Measurements from ENCODE around the gene DNASE1.
"Not testable (repeated sequence)": the region's sequence is repeated elsewhere in the genome, so short reads cannot be mapped to it uniquely, and the experiment has no call there.

Gene DNASE1, protein sequence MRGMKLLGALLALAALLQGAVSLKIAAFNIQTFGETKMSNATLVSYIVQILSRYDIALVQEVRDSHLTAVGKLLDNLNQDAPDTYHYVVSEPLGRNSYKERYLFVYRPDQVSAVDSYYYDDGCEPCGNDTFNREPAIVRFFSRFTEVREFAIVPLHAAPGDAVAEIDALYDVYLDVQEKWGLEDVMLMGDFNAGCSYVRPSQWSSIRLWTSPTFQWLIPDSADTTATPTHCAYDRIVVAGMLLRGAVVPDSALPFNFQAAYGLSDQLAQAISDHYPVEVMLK

DNA sequence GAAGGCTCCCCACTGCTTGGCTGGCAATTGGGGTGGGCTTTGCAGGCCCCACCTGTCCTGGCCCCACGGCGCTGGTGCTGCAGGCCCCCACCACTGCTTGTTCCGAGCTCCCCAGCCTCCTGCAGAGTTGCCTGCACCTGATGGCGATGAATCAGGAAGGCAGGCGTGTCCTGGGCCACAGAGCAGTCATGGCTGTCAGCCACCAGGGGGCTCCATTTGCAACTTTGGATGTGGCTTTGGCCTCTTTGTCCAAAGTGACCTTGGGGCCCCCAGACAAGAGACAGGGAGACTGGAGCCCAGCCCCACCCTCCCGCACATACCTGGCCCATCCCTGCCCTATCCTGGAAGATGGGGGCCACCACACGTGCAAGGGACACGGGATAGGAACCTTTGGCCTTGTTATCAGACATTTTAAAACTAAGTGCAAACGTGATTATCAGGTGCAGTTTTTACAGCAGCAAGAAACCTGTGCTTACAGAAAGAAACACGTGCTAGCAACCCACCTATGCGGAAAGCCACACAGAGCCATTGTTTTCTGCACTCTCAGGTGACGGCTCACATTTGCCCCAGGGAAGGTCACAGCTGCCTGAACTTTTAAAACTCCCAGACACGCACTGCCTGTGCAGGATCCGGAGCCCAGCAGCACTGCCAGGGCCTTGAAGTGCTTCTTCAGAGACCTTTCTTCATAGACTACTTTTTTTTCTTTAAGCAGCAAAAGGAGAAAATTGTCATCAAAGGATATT lies at the start of gene DNASE1:
DNASE1 (plus strand) TSS at position 443 of the 743 bp plus-strand sequence. CDS start 683 bp downstream, outside the sequence.
- DNase-seq (ENCODE audit: low spot score): peak; percentile 64

DNA sequence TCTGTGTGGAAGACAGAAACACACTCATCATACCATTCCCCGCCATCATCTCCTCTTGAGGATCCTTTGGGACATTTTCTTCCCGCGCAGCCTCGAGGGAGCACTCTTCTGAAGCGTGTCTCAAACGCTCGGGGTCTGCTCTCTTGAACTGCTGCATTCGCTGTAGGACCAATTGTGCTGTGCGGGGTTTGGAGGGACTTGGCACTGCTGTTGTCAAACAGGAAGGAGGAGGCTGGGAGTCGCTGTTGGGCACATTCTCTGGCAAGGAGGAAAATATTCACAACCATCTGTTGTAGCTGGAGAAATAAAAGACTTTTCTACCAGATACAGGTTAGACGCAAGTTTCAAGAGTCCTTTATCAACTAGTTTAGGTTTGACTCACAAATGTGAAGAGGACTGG lies 48.0 kb upstream of the DNASE1 start:
- no peak for DNase-seq (ENCODE audit: low spot score)

DNA sequence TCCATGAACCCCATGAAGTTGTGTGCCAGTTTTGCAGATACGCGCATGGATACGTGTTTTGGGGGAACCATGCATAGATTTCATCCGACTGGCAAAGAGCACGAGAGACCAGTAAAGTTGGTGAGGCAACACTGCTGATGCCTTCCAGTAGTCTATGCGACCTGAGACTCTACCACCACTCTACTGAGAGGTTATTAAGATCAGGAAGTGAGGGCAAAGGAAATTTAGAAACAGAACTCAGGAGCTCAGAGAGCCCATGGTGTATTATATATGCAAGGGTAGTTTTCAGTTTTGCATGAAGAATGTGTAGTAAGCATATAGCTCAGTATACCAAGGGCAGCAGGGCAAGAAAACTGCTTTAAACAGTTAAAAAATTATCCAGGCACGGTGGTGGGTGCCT lies 47.3 kb upstream of the DNASE1 start:
- DNase-seq (ENCODE audit: low spot score): no peak

DNA sequence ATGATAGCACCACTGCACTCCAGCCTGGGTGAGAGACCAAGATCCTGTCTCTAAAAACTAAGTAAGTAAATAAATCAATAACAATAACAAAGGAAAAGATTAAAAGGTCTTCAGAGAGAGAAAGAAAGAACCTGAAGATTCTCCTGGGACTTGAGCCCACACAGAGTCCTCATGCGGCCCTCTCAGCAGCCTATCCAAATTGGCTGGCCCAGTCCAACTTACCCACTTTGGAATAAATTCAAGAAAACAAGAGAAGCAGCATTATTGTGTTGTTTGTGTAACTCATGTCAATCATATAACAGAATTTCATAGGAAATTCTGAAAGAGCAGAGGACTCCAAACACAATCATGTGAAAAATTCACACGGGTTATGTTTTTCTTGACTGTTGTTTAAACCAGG lies 46.9 kb upstream of the DNASE1 start:
- no peak for DNase-seq (ENCODE audit: low spot score)

DNA sequence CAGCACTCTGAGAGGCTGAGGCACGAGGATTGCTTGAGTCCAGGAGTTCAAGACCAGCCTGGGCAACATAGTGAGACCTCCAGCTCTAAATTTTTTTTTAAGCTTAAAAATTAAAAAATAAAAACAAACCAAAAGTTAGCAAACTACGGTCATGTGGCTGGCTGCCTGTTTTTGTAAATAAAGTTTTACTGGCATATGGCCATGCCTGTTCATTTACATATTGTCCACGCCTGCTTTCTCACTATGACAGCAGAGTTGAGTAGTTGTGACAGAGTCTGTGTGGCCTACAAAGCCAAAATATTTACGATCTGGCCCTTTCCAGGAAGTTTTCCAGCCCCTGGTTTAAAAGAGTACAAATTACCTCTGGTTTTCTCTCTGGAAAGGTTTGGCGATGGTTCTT lies 46.4 kb upstream of the DNASE1 start:
- no peak for DNase-seq (ENCODE audit: low spot score)

DNA sequence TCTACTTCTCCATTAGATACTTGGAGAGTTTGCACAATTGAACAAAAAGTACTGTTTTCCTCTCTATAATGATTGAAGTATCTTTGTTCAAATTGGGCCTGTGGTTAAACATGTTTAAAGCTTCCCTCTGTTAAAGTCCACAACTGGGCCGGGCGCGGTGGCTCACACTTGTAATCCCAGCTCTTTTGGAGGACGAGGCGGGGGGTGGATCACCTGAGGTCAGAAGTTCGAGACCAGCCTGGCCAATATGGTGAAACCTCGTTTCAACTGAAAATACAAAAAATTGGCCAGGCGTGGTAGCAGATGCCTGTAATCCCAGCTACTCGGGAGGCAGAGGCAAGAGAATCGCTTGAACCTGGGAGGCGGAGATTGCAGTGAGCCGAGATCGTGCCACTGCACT lies 45.5 kb upstream of the DNASE1 start:
- not testable (repeated sequence) for DNase-seq (ENCODE audit: low spot score)

DNA sequence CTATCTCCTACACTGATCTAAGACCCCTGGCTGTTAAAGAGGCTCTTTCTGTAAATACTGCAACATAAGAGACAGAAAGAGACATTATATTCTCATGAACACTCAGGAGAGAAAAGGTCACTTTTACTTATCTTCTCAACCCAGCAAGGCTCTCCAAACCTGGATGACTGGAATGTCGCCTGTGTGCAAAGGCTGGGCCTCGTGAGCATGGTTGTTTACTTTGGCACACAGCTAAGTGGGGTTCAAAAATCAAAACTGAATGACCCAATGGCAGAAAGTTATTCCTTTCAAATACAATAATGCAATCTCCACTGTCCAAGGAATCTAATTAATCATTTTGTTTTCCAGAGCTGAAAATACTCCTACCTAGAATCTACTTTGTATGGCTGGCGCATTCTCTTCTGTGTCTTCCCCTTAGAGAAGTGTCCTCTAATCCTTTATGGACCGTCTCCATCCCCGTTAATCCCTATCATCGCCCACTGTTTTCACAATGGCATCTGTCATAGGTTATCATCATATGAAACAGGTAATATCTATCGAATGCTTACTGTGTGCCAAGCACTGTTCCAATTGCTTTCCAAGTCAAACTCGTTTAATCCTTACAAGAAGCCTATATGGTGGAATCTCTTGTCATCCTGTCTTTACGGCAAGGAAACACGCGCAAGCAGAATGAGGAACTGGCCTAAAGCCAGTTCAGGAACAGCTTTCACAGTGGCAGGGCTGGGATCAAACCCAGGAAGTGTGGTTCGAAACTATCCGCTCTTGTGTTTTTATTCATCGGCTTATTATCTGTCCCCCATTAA lies 44.4 kb upstream of the DNASE1 start:
- no peak for DNase-seq (ENCODE audit: low spot score)

DNA sequence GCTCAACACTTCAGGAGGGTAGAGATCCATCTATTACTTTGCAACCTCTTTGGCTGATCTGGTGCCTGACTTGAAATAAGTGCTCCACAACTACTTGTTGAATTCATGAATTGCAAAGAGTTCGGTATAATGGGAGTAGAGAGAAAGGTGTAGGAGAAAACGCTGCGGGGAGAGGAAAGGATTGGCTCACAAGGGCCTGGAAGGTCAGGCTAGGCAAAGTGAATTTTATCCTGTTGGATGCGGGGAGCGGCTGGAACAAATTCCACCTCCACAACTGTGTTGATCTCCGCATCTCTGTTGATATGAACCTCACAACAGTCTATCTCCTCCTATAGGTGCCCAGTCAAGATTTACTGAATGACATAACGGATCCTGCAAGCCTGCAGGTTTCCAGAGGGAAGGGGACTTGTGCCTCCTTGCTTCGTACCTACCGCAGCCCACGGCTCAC lies 43.8 kb upstream of the DNASE1 start:
- DNase-seq (ENCODE audit: low spot score): no peak

DNA sequence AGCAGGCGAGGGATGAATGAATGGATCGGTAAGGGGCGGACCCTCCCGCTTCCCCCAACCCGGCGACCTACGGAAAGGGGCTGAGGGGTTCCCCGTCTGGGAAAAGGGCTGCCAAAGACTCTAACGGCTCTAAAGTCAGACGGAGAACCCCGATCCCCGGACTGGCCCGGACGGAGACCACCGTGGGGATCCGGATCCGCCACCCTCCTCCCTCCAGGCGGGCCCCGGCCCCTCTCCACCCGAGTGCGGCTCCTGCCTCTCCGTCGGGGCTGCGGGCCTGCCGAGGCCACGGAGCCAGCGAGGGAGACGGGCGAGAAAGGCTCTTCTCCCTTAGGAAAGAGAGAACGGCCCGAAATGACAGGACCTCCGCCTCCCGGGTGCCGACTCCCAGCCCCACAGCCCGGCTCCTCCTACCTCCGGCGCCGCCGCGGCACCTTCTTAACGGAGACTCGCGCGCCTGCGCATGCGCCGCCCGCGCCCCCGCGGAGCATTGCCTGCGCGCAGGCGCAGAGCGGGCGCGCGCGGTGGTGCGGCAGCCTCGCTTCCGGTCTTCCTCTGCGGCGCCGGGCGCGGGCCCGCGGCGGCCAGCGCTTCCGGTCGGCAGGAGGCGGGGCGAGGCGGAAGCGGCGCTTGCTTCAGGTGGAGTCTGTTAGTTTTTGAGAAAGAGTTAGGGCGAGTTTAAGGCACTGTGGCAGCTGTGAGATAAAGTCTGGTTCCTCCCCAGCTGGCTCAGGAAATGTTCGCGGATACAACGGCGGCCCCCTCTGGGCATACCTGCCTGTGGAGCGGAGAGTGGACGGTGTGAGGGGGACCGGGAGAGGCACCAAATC lies 43.1 kb upstream of the DNASE1 start, which contains the start of gene SLX4:
SLX4 (minus strand) TSS at position 461 of the 830 bp plus-strand sequence. CDS start 2,642 bp downstream, outside the sequence.
- peak; percentile 90 for DNase-seq (ENCODE audit: low spot score)

DNA sequence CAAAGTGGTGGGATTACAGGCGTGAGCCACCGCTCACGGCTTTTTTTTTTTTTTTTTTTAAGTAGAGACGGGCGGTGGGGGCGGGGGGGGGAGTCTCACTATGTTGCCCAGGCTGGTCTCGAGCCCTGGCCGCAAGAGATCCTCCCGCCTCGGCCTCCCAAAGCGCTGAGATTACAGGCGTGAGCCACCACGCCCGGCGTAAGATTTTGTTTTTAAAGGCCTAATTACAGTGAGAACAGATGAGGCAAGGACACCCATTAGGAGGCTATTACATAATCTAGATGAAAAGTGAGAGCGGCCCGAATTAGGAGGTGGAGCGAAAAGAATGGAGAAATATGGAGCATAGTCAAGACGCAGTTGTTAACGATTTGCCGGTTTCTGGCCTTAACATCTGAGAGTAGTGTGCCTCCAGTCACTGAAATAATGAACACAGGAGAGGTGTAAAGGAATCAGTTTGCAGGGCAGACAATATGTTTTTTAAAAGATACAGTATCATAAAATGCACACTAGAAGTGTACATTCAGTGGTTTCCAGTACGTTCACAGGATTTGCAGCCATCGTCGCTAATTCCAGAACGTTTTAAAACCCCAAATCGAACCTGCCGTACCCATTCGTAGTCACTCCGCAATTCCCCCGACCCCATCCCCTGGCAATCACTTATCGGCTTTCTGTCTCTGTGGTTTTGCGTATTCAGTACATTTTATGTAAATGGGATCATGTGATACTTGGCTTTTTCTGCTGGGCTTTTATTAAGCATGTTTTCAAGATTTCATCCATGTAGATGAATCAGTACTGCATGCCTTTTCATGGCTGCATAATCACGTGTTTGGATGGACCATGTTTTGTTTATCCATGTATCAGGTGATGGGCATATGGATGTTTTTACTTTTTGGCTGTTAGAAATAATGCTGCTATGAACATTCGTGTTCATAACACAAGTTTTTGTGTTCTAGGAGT lies 41.7 kb upstream of the DNASE1 start:
- DNase-seq (ENCODE audit: low spot score): no peak

DNA sequence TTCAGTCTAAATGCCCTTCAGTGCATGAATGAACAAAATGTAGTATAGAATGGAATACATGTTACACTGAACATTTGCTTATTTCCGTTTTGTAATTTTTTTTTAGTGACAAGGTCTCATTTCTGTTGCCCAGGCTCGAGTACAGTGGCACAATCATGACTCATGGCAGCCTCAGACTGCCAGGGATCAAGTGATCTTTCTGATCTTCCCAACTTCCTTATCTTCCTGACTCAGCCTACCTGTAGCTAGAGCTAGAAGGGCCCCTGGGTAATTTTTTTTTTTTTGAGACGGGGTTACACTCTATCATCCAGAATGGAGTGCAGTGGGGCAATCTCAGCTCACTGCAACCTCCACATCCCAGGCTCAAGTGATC lies 35.7 kb upstream of the DNASE1 start:
- no peak for DNase-seq (ENCODE audit: low spot score)

DNA sequence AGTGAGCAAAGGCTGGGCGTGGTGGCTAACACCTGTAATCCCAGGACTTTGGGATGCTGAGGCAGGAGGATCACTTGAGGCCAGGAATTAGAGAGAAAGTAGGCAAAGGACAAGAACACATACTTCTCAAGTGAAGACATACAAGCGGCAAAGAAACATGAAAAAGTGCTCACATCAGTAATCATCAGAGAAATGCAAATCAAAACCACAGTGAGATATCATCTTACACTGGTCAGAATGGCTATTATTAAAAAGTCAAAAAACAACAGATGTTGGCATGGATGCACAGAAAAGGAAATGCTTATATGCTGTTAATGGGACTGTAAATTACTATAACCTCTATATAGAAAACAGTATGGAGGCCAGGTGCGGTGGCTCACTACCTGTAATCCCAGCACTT lies 30.8 kb upstream of the DNASE1 start:
- no peak for DNase-seq (ENCODE audit: low spot score)

DNA sequence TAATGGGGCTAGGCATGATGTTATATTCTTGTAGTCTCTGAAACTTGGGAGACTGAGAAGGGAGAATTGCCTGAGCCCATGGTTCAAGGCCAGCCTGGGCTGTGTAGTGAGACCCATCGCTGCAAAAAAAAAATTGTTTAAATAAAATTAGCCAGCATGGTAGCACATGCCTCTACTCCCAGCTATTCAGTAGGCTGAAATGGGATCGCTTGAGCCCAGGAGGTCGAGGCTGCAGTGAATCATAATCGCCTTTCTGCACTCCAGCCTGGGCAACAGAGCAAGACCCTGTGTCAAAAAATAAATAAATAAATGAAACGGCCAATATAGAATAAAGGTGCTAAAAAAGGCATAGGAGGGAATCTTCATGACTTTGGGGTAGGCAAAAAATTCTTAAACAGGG lies 29.2 kb upstream of the DNASE1 start:
- DNase-seq (ENCODE audit: low spot score): no peak

DNA sequence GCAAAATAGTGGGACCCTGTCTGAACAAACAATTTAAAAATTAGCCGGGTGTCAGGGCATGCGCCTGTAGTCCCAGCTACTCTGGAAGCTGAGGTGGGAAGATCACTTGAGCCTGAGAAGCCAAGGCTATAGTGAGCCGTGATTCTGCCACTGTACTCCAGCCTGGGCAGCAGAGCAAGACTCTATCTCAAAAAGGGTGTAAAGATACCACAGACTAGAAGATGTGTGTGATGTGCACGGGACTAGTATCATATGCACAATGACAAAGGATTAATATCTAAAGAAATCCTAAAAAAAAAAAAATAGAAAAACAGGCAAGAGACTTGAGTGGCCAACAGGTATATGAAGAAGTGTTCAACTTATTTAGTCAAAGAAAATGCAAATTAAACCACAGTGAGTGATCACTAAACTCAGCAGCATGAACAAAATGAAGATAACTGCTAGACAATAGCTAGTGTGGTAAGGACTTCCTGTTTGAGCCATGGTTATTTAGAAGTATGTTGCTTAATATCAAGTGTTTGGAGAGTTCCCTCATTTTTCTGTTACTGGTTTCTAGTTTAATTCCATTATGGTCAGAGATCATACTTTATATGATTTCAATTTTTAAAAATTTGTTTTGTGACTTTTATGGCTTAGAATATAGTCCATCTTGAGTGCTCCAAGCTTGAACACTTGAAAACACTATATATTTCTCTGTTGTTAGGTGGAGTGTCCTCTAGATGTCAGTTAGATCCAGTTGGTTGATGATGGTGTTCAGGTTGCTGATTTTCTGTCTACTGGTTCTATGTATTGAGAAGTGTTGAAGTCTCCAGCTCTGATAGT lies 28.4 kb upstream of the DNASE1 start:
- peak; percentile 47 for DNase-seq (ENCODE audit: low spot score)

DNA sequence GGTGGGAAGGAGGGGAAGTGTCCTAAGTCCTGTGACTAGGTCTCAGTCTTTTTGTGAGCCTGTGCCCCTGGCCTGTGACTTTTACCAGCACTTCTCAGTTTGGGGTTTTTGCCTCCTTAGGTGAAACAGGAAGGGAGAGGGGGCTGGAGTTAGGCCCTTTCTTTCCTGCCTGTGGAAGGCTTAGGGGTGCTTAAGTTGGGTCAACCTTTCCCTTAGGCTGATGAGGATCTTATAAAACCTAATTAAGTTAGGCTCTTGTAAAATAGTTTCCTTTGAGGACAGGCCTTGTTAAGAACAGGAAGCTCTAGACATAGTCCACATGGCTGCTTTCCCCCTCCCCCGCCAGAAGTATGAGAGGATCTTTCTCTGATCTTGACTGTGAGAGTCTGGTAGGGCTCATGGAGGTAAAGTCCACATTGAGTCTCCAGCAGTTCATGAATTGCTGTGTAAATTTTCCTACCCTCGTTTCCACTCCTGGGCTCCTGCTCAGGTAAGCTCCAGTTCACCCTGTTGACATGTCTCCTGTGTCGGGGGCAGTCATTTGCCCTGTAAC lies 17.0 kb upstream of the DNASE1 start:
- peak; percentile 24 for DNase-seq (ENCODE audit: low spot score)

DNA sequence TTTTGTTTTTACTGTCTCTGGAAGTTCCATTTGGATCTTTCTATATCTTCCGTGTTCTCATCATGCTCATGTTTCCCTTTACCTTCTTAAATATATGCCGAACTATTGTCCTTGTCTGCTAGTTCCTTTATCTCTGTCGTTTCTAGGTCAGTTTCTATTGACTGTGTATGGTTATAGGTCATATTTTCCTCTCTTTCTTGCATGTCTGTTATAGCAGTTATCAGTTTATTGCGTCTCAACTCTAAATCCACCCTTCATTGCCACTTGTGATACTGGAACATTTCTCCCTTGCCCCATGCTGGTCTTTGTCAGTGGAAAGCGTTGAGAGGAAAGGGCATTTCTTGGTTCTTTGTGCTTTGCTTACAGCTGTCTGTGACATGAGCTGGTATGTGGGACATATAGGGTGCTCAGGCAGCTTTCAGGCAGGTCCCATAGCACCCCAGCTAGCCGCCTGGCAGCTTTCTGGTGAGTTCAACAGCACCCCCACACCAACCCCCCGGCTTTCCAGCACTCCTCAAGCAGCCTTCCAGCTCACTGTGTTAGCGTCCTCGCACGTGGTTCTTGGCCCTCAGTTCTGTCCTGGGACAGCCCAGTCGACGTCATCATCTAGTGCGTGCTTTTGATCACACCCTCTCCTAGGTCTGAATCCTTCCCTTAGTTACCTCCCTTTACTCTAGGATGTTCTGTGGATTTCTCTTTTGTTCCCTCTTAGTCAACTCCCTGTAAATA lies 15.4 kb upstream of the DNASE1 start:
- DNase-seq (ENCODE audit: low spot score): no peak

DNA sequence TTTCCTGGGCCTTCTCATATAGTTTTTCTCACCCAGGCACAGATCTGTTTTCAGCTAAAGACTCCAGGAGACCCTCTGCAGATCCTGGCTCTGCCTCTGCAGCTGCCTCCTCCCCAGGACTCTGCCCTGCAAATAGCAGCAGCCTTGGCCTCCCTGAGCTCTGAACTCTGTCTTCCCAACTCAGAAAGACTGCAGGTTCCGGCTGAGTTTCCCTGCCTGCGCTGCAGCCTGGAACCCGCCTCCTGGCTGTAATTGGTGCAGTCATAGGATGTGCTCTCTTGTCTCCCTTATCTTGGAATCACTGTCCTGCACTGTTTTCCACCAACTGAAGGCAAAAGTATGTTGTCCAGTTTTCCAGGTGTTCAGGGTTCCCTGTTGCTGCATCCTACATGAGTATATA lies 14.3 kb upstream of the DNASE1 start:
- no peak for DNase-seq (ENCODE audit: low spot score)

DNA sequence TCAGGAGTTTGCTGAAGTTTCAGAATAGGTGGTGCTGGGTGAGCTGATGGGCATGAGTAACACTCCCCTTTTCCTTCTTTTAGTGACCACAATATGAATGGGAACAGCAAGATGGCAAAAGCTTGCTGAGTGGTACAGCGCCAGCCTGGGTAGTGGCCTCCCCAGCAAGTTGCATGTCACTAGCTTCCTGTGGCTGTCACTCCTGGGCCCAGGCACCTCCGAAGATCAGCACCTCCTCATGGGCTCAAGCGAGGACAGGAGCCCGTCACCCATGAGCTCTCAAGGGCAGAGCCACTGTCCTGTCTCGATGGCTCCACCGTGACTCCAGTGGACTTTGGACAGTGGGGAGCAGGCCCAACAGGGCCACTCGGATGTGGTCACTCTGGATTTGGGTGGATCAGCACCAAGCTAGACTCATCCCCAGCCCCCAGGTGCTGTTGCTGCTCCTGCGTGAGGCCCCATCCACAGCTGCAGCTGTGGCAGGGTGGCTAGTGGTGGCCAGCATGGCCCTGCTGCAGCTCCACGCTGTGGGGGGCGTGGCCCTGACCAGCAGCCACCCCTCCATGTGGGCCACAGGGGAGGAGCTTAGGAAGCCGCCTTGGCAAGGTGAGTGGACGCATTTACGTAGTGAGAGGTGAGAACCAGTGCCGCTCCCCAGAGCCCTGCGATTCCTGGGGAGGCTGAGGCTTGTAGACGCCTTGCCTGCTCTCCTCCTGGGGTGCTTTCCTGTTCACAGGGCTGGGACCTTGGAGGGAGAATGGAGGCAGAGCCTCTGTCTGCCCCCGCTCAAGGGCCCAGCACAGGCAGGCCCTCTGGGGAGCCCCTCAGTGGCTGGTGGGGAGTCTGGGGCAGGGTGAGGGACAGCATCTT lies 13.6 kb upstream of the DNASE1 start:
- DNase-seq (ENCODE audit: low spot score): no peak
